Nephron (organoid): ENCODE data around the gene ST7L.
A peak's percentile ranks its signal among the peaks of the same experiment; 100 is the strongest.

Experiments
- H3K27ac Mint-ChIP-seq, 3 experiments: 2 replicates each; pipeline ENCODE4 v1.8.0; 2020; ENCODE audit warnings: mixed read lengths in 3 of 3, mild to moderate bottlenecking in 2 of 3, moderate library complexity in 1 of 3
- H3K27me3 Mint-ChIP-seq: 2 replicates; pipeline ENCODE4 v1.8.0; 2021; ENCODE audit warnings: low read depth, mild to moderate bottlenecking, moderate library complexity, mixed read lengths
- H3K36me3 Mint-ChIP-seq: 2 replicates; pipeline ENCODE4 v1.8.0; 2020; ENCODE audit warnings: low read depth, mixed read lengths
- H3K4me1 Mint-ChIP-seq: 2 replicates; pipeline ENCODE4 v1.8.0; 2020; ENCODE audit warnings: mixed read lengths
- H3K4me3 Mint-ChIP-seq, 3 experiments: 2 replicates each; pipeline ENCODE4 v1.8.0; 2020; ENCODE audit warnings: mild to moderate bottlenecking in 3 of 3, mixed read lengths in 3 of 3, moderate library complexity in 2 of 3
- H3K9me3 Mint-ChIP-seq: 2 replicates; pipeline ENCODE4 v1.8.0; 2020; ENCODE audit warnings: mixed read lengths
- CTCF ChIP-seq, 3 experiments: fragments of 200-600 bp; sonication (generic); IDR thresholded peaks; one replicate each; pipeline ENCODE4 v1.5.0; 2021; ENCODE audit warnings: antibody characterized with exemption in 3 of 3; ENCODE audit not compliant: unreplicated experiment in 3 of 3

ST7L gene

DNA sequence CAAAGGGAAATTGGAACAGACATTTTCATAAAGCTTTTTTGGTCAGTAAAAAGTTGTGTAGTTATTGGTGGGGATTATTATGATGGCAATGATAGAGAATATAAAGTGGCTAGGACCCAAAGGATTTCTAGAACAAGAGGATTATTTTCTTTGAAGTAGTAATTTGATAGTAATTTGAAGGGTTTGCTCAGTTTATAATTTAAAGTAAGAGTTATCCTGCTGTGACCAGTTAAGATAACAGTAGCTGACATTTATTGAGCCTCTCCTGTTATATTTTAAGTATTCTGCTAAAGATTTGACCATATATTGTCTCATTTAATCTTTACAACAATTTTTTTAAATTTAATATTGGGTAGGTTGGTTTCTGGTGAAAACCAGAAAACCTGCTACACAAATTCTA is 15.4 kb upstream of the ST7L start:
- H3K36me3 Mint-ChIP-seq, result peaks cover 36% of the 10 kb centered on the region
- H3K27me3 Mint-ChIP-seq, result no peaks in the 10 kb centered on the region
- H3K4me1 Mint-ChIP-seq, result peaks cover 10% of the 10 kb centered on the region
- H3K27ac Mint-ChIP-seq, result peak overlapping the region in 1 of 3 experiments; percentile 23
- peaks cover 3% of the 10 kb centered on the region for H3K9me3 Mint-ChIP-seq
- H3K4me3 Mint-ChIP-seq, result no peak overlapping the region
- TF ChIP-seq CTCF (IDR thresholded peaks at IDR 0.05; ENCODE audit: unreplicated experiment in 3 of 3), result no peak

- Mint-ChIP-seq H3K9me3 (peaks cover 3% of the 10 kb centered on the region), H3K27me3 (no peaks in the 10 kb centered on the region), H3K27ac (no peak overlapping the region), H3K4me1 (peaks cover 10% of the 10 kb centered on the region), H3K4me3 (no peak overlapping the region), H3K36me3 (peaks cover 32% of the 10 kb centered on the region)
- TF ChIP-seq CTCF (IDR thresholded peaks at IDR 0.05; ENCODE audit: unreplicated experiment in 3 of 3), result no peak
Measured at GRCh38 chr1:112633628-112634027, 14.7 kb upstream of the ST7L start.

GRCh38 chr1:112629256-112629655 is 10.3 kb upstream of the ST7L start:
- H3K36me3 Mint-ChIP-seq, result peaks cover 38% of the 10 kb centered on the region
- no peak for TF ChIP-seq CTCF (IDR thresholded peaks at IDR 0.05; ENCODE audit: unreplicated experiment in 3 of 3)
- H3K27ac Mint-ChIP-seq, result no peak overlapping the region
- H3K4me1 Mint-ChIP-seq, result peaks cover 14% of the 10 kb centered on the region
- H3K9me3 Mint-ChIP-seq, result no peaks in the 10 kb centered on the region
- H3K27me3 Mint-ChIP-seq, result no peaks in the 10 kb centered on the region
- no peak overlapping the region for H3K4me3 Mint-ChIP-seq

- peaks cover 32% of the 10 kb centered on the region for H3K36me3 Mint-ChIP-seq
- no peak for TF ChIP-seq CTCF (IDR thresholded peaks at IDR 0.05; ENCODE audit: unreplicated experiment in 3 of 3)
- no peaks in the 10 kb centered on the region for H3K9me3 Mint-ChIP-seq
- no peak overlapping the region for H3K4me3 Mint-ChIP-seq
- H3K27ac Mint-ChIP-seq, result no peak overlapping the region
- H3K27me3 Mint-ChIP-seq, result no peaks in the 10 kb centered on the region
- peaks cover 14% of the 10 kb centered on the region for H3K4me1 Mint-ChIP-seq
Measured at GRCh38 chr1:112628516-112628915, 9.6 kb upstream of the ST7L start.

DNA sequence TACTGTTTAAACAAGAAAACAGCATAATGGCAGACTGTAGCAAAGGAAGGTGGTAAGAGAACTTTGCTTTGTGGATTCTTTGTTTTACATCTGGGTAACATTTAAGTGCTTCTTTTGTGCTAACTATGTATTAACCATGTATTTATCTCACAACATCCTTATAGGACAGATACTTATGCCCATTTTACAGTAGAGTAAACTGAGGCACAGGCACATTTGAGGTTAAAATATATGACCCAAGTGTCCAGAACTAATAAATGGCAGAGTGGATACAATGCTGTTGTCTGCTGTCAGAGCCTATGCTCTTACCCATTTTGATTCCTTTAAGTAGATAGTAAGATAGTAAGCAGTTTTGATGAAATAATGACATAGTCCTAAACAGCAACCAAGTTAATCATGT is 7.9 kb upstream of the ST7L start:
- TF ChIP-seq CTCF (IDR thresholded peaks at IDR 0.05; ENCODE audit: unreplicated experiment in 3 of 3), result no peak
- Mint-ChIP-seq H3K4me1 (peaks cover 25% of the 10 kb centered on the region), H3K27ac (no peak overlapping the region), H3K9me3 (no peaks in the 10 kb centered on the region), H3K36me3 (peaks cover 21% of the 10 kb centered on the region), H3K4me3 (no peak overlapping the region), H3K27me3 (no peaks in the 10 kb centered on the region)

DNA sequence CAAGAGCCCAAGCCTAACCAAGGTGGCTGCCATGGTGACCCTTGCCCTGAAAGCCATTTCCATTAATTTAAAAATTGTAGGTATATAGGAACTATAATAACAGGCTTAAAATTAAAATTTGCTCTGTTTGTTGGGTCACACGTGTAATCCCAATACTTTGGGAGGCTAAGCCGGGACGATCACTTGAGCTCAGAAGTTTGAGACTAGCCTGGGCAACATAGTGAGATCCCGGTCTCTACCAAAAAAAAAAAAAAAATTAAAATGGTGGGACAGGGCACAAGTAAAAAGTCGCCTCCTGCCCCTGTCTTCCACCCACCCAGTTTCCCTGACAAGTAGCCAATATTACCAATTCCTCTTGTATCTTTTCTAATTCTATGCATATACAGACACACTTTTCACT is 7.3 kb upstream of the ST7L start:
- Mint-ChIP-seq H3K27me3 (no peaks in the 10 kb centered on the region), H3K4me3 (no peak overlapping the region), H3K27ac (no peak overlapping the region), H3K9me3 (no peaks in the 10 kb centered on the region), H3K36me3 (peaks cover 17% of the 10 kb centered on the region), H3K4me1 (peaks cover 25% of the 10 kb centered on the region)
- no peak for TF ChIP-seq CTCF (IDR thresholded peaks at IDR 0.05; ENCODE audit: unreplicated experiment in 3 of 3)
